ENCODE measurements around the gene KCNQ2.

KCNQ2 gene

DNA sequence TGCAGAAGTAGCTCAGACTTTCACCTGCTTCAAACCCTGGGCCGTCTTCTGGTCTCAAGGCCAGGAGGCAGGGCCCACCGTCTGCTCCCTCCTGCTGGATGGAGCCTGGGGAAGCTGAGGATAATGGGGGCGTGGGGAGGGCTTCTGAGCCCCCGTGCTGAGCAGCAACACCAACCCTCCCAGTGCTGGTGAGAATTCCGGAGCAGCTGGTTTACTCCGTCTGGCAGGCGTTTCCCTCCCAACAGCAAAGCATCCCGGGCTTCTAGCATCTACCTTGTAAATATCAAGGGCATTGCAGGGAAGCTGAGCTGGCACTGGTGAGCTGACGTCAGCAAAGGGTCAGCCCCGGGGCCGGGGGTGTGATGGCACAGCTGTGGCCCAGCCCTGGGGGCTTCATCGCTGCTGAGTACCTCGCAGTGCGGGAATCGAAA is 94.5 kb downstream of the KCNQ2 start:
- Histone ChIP-seq H2AFZ (ENCODE audit: low read length) (peak overlapping the region; percentile 81), H3K23ac (ENCODE audit: low read depth, low read length, poor library complexity) (no peak overlapping the region), H3K27me3 (ENCODE audit: control insufficient read depth in 3 of 3, insufficient read depth in 3 of 3, low read depth in 1 of 3, low read length in 3 of 3) (peaks cover 0 to 4% (median 0%) of the 10 kb centered on the region in 3 experiments), H3K79me1 (ENCODE audit: low read depth, low read length) (peaks cover 2% of the 10 kb centered on the region), H3K18ac (ENCODE audit: low read length) (peak overlapping the region; percentile 85), H3K14ac (ENCODE audit: low read length) (no peak overlapping the region), H3K27ac (replicated peaks; ENCODE audit: low read length) (no peak overlapping the region), H2BK120ac (ENCODE audit: low read depth, low read length) (no peak overlapping the region), H3K4me3 (ENCODE audit: low read length in 2 of 2) (peak overlapping the region in 1 of 2 donors; percentile 37), H3K4me1 (ENCODE audit: control insufficient read depth in 2 of 2, insufficient read depth in 1 of 2, low read depth in 1 of 2, low read length in 2 of 2) (peaks cover 19 to 57% of the 10 kb centered on the region in 2 donors), H2AK5ac (ENCODE audit: low read depth, low read length) (peak overlapping the region; percentile 15), H2BK15ac (ENCODE audit: low read length) (peak overlapping the region; percentile 20), H3K9me3 (replicated peaks in 1 of 2; ENCODE audit: control insufficient read depth in 2 of 2, insufficient read depth in 1 of 2, low read depth in 1 of 2, low read length in 2 of 2) (no peaks in the 10 kb centered on the region), H3K4ac (ENCODE audit: low read length) (no peak overlapping the region), H4K8ac (ENCODE audit: low read depth, low read length) (no peak overlapping the region), H3K9ac (ENCODE audit: low read depth, low read length, poor library complexity) (peak overlapping the region; percentile 25), H3K36me3 (replicated peaks in 1 of 2; ENCODE audit: control insufficient read depth in 2 of 2, insufficient read depth in 2 of 2, low read length in 2 of 2) (no peaks in the 10 kb centered on the region), H2BK12ac (ENCODE audit: low read length) (no peak overlapping the region), H2BK5ac (ENCODE audit: low read length) (no peak overlapping the region), H3K4me2 (ENCODE audit: insufficient read depth, low read length, poor library complexity, severe bottlenecking) (peak overlapping the region; percentile 47), H4K91ac (ENCODE audit: low read depth, low read length, poor library complexity) (no peak overlapping the region)
- no peak for DNase-seq (ENCODE audit: low spot score)
- no CpG with 5 or more reads among the region's 15 CpGs for WGBS, 2 donors (ENCODE audit: extremely low coverage in 2 of 2, insufficient read length in 2 of 2, insufficient replicate concordance in 1 of 2)

DNA sequence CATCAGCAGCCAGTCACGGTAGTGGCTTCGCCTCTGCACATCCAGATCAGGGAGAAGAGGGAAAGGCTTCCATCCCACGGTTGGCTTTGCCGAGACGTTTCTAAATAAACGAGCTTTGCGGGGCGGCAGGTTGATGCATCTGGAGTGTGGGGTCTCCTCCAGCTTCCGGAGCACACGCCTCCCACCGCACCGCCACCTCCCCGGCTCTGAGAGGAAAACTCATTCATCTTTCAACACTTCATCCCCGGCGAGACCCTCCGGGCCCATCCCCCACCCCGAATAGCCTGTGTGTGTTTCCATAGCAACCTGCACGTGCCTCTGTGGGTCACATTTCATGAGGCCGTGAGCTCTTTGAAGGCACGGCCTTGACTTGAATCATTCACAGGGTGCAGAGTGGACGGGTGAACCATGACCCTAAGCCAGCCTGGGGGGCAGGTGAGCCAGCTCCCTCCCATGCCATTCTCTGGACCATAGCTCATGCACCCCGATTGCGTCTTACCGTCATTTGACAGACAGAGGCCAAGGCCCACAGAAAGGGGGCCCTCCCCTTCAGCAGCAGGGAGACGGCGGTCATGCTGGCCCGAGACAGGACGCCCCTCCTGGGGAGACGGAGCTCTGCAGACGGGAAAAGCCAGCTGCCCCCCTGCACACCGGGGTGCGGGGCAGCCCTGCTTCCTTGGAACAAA is 95.1 kb downstream of the KCNQ2 start:
- Histone ChIP-seq H3K4me1 (ENCODE audit: control insufficient read depth in 2 of 2, insufficient read depth in 1 of 2, low read depth in 1 of 2, low read length in 2 of 2) (peaks cover 19 to 60% of the 10 kb centered on the region in 2 donors), H4K91ac (ENCODE audit: low read depth, low read length, poor library complexity) (no peak overlapping the region), H3K9me3 (replicated peaks in 1 of 2; ENCODE audit: control insufficient read depth in 2 of 2, insufficient read depth in 1 of 2, low read depth in 1 of 2, low read length in 2 of 2) (no peaks in the 10 kb centered on the region), H2BK15ac (ENCODE audit: low read length) (peak overlapping the region; percentile 20), H2AK5ac (ENCODE audit: low read depth, low read length) (peak overlapping the region; percentile 99), H3K27me3 (ENCODE audit: control insufficient read depth in 3 of 3, insufficient read depth in 3 of 3, low read depth in 1 of 3, low read length in 3 of 3) (peaks cover 0 to 4% (median 0%) of the 10 kb centered on the region in 3 experiments), H2BK12ac (ENCODE audit: low read length) (no peak overlapping the region), H3K27ac (replicated peaks; ENCODE audit: low read length) (peak overlapping the region; percentile 34), H3K36me3 (replicated peaks in 1 of 2; ENCODE audit: control insufficient read depth in 2 of 2, insufficient read depth in 2 of 2, low read length in 2 of 2) (no peaks in the 10 kb centered on the region), H3K9ac (ENCODE audit: low read depth, low read length, poor library complexity) (peak overlapping the region; percentile 25), H3K18ac (ENCODE audit: low read length) (peak overlapping the region; percentile 97), H2BK5ac (ENCODE audit: low read length) (peak overlapping the region; percentile 63), H2BK120ac (ENCODE audit: low read depth, low read length) (no peak overlapping the region), H3K14ac (ENCODE audit: low read length) (no peak overlapping the region), H3K23ac (ENCODE audit: low read depth, low read length, poor library complexity) (peak overlapping the region; percentile 92), H2AFZ (ENCODE audit: low read length) (peak overlapping the region; percentile 81), H3K4me2 (ENCODE audit: insufficient read depth, low read length, poor library complexity, severe bottlenecking) (peak overlapping the region; percentile 47), H4K8ac (ENCODE audit: low read depth, low read length) (no peak overlapping the region), H3K4ac (ENCODE audit: low read length) (no peak overlapping the region), H3K4me3 (ENCODE audit: low read length in 2 of 2) (peak overlapping the region in 1 of 2 donors; percentile 37), H3K79me1 (ENCODE audit: low read depth, low read length) (peaks cover 2% of the 10 kb centered on the region)
- no CpG with 5 or more reads among the region's 32 CpGs for WGBS, 2 donors (ENCODE audit: extremely low coverage in 2 of 2, insufficient read length in 2 of 2, insufficient replicate concordance in 1 of 2)
- DNase-seq (ENCODE audit: low spot score): peak; percentile 83

DNA sequence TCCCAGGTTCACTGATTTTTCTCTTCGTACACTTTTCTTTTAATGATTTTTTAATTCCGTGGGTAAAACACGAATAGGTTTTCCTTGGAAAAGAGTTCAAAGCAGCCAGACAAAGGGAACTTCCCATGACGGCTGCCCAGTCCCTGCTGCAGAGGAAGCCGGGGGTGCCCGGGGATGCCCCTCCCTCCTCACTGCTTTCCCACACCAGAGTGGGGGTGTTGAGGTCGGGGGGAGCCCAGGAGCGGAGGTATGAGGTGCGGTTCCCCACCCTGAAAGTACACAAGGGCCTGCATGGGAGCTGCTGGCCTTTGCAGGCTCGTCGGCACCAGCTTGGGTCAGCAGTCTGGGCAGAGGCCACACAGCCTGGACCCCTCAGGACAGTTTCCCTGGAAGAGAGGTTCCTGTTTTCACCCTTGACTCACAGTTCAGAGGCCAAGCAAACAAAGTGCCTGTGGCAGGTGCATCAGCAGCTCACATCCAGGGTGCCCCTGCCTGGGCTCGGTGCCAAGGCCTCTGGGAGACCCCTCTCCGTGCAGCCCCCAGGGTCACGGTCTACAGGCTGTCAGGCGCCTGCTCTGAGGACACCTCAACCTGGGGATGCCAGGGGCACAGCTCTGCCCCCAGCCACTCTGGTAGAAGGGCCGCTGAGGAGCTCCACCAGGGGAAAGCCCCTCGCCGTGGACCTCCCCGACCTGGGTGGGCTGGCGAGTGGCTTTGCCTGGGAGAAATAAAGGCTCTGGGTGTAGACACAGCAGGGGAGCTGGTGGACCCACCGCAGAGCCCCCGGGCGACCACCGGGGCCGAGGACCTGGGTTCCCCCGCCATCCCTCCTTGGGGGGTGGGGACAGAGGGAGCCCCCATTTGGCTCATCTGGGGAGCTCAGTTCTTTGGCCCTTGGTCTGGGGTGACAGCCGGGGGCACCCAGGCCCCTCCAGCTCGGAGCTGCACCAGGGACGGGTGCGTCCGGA is 95.9 kb downstream of the KCNQ2 start:
- H2AK5ac ChIP-seq (ENCODE audit: low read depth, low read length): peak overlapping the region; percentile 99
- H3K27ac ChIP-seq (replicated peaks; ENCODE audit: low read length): no peak overlapping the region
- H3K27me3 ChIP-seq (ENCODE audit: control insufficient read depth in 3 of 3, insufficient read depth in 3 of 3, low read depth in 1 of 3, low read length in 3 of 3): peaks cover 0 to 9% (median 0%) of the 10 kb centered on the region in 3 experiments
- H3K14ac ChIP-seq (ENCODE audit: low read length): peak overlapping the region; percentile 91
- H4K91ac ChIP-seq (ENCODE audit: low read depth, low read length, poor library complexity): no peak overlapping the region
- H3K9ac ChIP-seq (ENCODE audit: low read depth, low read length, poor library complexity): no peak overlapping the region
- no peaks in the 10 kb centered on the region for H3K36me3 ChIP-seq (replicated peaks in 1 of 2; ENCODE audit: control insufficient read depth in 2 of 2, insufficient read depth in 2 of 2, low read length in 2 of 2)
- no peak for DNase-seq (ENCODE audit: low spot score)
- peaks cover 2% of the 10 kb centered on the region for H3K79me1 ChIP-seq (ENCODE audit: low read depth, low read length)
- H2BK12ac ChIP-seq (ENCODE audit: low read length): no peak overlapping the region
- peaks cover 19 to 58% of the 10 kb centered on the region in 2 donors for H3K4me1 ChIP-seq (ENCODE audit: control insufficient read depth in 2 of 2, insufficient read depth in 1 of 2, low read depth in 1 of 2, low read length in 2 of 2)
- H2BK15ac ChIP-seq (ENCODE audit: low read length): peak overlapping the region; percentile 54
- peak overlapping the region in 1 of 2 donors; percentile 37 for H3K4me3 ChIP-seq (ENCODE audit: low read length in 2 of 2)
- H2AFZ ChIP-seq (ENCODE audit: low read length): peak overlapping the region; percentile 81
- no peak overlapping the region for H3K23ac ChIP-seq (ENCODE audit: low read depth, low read length, poor library complexity)
- H2BK120ac ChIP-seq (ENCODE audit: low read depth, low read length): no peak overlapping the region
- no peaks in the 10 kb centered on the region for H3K9me3 ChIP-seq (replicated peaks in 1 of 2; ENCODE audit: control insufficient read depth in 2 of 2, insufficient read depth in 1 of 2, low read depth in 1 of 2, low read length in 2 of 2)
- H3K18ac ChIP-seq (ENCODE audit: low read length): peak overlapping the region; percentile 97
- H3K4ac ChIP-seq (ENCODE audit: low read length): no peak overlapping the region
- peak overlapping the region; percentile 63 for H2BK5ac ChIP-seq (ENCODE audit: low read length)
- peak overlapping the region; percentile 47 for H3K4me2 ChIP-seq (ENCODE audit: insufficient read depth, low read length, poor library complexity, severe bottlenecking)
- no CpG with 5 or more reads among the region's 31 CpGs for WGBS, 2 donors (ENCODE audit: extremely low coverage in 2 of 2, insufficient read length in 2 of 2, insufficient replicate concordance in 1 of 2)
- no peak overlapping the region for H4K8ac ChIP-seq (ENCODE audit: low read depth, low read length)

DNA sequence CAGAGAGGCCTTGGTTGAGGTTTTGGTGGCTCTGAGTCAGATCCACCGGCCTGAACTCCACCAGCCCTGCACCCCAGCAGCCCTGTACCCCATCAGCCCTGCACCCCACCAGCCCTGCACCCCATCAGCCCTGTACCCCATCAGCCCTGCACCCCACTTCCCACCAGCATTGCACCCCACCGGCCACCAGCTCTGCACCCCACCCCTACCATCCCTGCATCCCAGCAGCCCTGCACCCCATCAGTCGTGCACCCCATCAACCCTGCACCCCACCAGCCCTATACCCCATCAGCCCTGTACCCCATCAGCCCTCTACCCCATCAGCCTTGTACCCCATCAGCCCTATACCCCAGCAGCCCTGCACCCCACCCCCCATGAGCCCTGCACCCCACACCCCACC is 97.0 kb downstream of the KCNQ2 start:
- no peak overlapping the region for H2BK5ac ChIP-seq (ENCODE audit: low read length)
- H4K91ac ChIP-seq (ENCODE audit: low read depth, low read length, poor library complexity): no peak overlapping the region
- peaks cover 2% of the 10 kb centered on the region for H3K79me1 ChIP-seq (ENCODE audit: low read depth, low read length)
- H3K9ac ChIP-seq (ENCODE audit: low read depth, low read length, poor library complexity): no peak overlapping the region
- no peak overlapping the region for H2AK5ac ChIP-seq (ENCODE audit: low read depth, low read length)
- no peak overlapping the region for H3K4ac ChIP-seq (ENCODE audit: low read length)
- no peak overlapping the region for H4K8ac ChIP-seq (ENCODE audit: low read depth, low read length)
- H3K23ac ChIP-seq (ENCODE audit: low read depth, low read length, poor library complexity): no peak overlapping the region
- H3K4me2 ChIP-seq (ENCODE audit: insufficient read depth, low read length, poor library complexity, severe bottlenecking): no peak overlapping the region
- H3K14ac ChIP-seq (ENCODE audit: low read length): no peak overlapping the region
- DNase-seq (ENCODE audit: low spot score): no peak
- no peak overlapping the region for H2BK15ac ChIP-seq (ENCODE audit: low read length)
- peaks cover 0 to 12% (median 0%) of the 10 kb centered on the region in 3 experiments for H3K27me3 ChIP-seq (ENCODE audit: control insufficient read depth in 3 of 3, insufficient read depth in 3 of 3, low read depth in 1 of 3, low read length in 3 of 3)
- H3K4me1 ChIP-seq (ENCODE audit: control insufficient read depth in 2 of 2, insufficient read depth in 1 of 2, low read depth in 1 of 2, low read length in 2 of 2): peaks cover 19 to 53% of the 10 kb centered on the region in 2 donors
- no peaks in the 10 kb centered on the region for H3K9me3 ChIP-seq (replicated peaks in 1 of 2; ENCODE audit: control insufficient read depth in 2 of 2, insufficient read depth in 1 of 2, low read depth in 1 of 2, low read length in 2 of 2)
- no peak overlapping the region for H2BK120ac ChIP-seq (ENCODE audit: low read depth, low read length)
- H3K4me3 ChIP-seq (ENCODE audit: low read length in 2 of 2): no peak overlapping the region
- H3K36me3 ChIP-seq (replicated peaks in 1 of 2; ENCODE audit: control insufficient read depth in 2 of 2, insufficient read depth in 2 of 2, low read length in 2 of 2): no peaks in the 10 kb centered on the region
- no peak overlapping the region for H3K18ac ChIP-seq (ENCODE audit: low read length)
- no peak overlapping the region for H2BK12ac ChIP-seq (ENCODE audit: low read length)
- WGBS, 2 donors (ENCODE audit: extremely low coverage in 2 of 2, insufficient read length in 2 of 2, insufficient replicate concordance in 1 of 2): no CpG with 5 or more reads among the region's 3 CpGs
- H2AFZ ChIP-seq (ENCODE audit: low read length): no peak overlapping the region
- H3K27ac ChIP-seq (replicated peaks; ENCODE audit: low read length): no peak overlapping the region

All from neuronal stem cell (in vitro differentiated cells).